Measurements from ENCODE around the gene MYEOV.

The MYEOV gene

DNA sequence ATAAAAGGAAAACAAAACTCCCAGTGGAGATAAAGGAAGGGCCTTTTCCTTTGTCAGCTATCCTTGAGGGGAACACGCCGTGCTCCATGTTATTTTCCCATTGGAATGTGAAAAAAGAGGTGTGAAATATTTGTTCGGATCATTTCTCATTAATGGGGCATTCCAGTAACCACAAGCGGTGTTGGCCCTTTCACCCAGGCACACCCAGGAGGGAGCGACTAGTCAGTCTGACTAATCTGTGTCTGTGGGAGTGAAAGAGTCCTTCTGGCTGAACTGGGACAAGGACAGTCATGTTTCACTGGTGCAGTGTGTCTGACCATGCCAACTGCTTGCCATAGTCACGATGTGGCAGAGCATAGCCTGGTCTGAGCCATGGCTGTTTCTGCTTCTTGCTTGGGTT is 13.0 kb upstream of the MYEOV start:
- TF ChIP-seq, protein P1, sequence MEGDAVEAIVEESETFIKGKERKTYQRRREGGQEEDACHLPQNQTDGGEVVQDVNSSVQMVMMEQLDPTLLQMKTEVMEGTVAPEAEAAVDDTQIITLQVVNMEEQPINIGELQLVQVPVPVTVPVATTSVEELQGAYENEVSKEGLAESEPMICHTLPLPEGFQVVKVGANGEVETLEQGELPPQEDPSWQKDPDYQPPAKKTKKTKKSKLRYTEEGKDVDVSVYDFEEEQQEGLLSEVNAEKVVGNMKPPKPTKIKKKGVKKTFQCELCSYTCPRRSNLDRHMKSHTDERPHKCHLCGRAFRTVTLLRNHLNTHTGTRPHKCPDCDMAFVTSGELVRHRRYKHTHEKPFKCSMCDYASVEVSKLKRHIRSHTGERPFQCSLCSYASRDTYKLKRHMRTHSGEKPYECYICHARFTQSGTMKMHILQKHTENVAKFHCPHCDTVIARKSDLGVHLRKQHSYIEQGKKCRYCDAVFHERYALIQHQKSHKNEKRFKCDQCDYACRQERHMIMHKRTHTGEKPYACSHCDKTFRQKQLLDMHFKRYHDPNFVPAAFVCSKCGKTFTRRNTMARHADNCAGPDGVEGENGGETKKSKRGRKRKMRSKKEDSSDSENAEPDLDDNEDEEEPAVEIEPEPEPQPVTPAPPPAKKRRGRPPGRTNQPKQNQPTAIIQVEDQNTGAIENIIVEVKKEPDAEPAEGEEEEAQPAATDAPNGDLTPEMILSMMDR (IDR thresholded peaks at IDR 0.05; ENCODE audit: low read depth, low read length): no peak
- no peak overlapping the region for H3K4me3 ChIP-seq (ENCODE audit: low read depth, low read length)

GRCh38 chr11:69283446-69283845 is 10.5 kb upstream of the MYEOV start:
- TF ChIP-seq, protein P1 (IDR thresholded peaks at IDR 0.05; ENCODE audit: low read depth, low read length): no peak
- no peak overlapping the region for H3K4me3 ChIP-seq (ENCODE audit: low read depth, low read length)

DNA sequence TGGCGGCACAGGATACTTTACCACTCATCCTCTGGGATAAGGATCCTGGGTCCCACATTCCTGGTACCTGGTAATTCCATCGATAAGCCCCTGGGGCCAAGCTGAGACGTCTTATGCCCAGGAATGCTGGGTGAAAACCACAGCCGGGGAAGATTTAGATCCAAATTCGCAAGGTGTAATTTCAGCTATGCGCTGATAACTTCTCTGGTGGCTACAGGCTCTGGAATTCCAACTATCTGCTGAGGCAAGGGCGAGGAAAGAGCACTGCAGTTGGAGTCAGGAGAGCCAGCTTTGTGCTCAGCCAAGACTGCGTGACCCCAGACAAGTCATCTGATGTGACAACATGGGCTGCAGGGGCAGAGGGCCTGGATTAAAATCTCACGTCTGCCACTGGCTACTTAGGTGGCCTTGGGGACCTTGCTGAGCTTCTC is 9.9 kb upstream of the MYEOV start:
- no peak overlapping the region for H3K4me3 ChIP-seq (ENCODE audit: low read depth, low read length)
- TF ChIP-seq, protein P1 (IDR thresholded peaks at IDR 0.05; ENCODE audit: low read depth, low read length): no peak

- H3K4me3 ChIP-seq (ENCODE audit: low read depth, low read length): no peak overlapping the region
- TF ChIP-seq, protein P1 (IDR thresholded peaks at IDR 0.05; ENCODE audit: low read depth, low read length): no peak
These were observed 8.9 kb upstream of the MYEOV start for GRCh38 chr11:69285091-69285490.

GRCh38 chr11:69285766-69286165 is 8.2 kb upstream of the MYEOV start:
- TF ChIP-seq, protein P1 (IDR thresholded peaks at IDR 0.05; ENCODE audit: low read depth, low read length): no peak
- H3K4me3 ChIP-seq (ENCODE audit: low read depth, low read length): no peak overlapping the region

GRCh38 chr11:69286374-69287371 is 7.3 kb upstream of the MYEOV start:
- TF ChIP-seq, protein P1 (IDR thresholded peaks at IDR 0.05; ENCODE audit: low read depth, low read length): no peak
- H3K4me3 ChIP-seq (ENCODE audit: low read depth, low read length): no peak overlapping the region
